ENCODE data around the gene CCL20.

DNA sequence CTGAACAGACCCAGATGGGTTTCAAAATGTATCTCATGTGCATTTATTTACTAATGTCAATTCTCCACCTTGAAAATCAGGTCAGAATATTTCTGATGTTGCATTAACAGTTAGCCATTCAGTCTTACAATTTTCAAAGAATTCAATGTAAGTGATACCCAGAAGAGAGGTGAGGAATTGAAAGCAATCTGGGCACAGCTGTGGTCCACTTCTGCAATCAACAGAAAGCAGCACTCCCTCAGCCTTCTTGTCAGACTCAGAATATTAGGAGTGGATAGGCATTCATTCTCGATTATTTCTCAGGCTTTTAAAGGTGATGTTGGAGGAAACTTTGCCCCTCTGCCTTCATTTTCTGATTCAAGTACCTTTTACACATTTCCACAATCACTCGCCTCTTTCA is 15.7 kb downstream of the CCL20 start:
- TF ChIP-seq, protein P1, sequence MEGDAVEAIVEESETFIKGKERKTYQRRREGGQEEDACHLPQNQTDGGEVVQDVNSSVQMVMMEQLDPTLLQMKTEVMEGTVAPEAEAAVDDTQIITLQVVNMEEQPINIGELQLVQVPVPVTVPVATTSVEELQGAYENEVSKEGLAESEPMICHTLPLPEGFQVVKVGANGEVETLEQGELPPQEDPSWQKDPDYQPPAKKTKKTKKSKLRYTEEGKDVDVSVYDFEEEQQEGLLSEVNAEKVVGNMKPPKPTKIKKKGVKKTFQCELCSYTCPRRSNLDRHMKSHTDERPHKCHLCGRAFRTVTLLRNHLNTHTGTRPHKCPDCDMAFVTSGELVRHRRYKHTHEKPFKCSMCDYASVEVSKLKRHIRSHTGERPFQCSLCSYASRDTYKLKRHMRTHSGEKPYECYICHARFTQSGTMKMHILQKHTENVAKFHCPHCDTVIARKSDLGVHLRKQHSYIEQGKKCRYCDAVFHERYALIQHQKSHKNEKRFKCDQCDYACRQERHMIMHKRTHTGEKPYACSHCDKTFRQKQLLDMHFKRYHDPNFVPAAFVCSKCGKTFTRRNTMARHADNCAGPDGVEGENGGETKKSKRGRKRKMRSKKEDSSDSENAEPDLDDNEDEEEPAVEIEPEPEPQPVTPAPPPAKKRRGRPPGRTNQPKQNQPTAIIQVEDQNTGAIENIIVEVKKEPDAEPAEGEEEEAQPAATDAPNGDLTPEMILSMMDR (IDR thresholded peaks at IDR 0.05): no peak
- TF ChIP-seq POLR2A (IDR thresholded peaks at IDR 0.05): no peak

All from adrenal gland (tissue), 5 donors.